Right lobe of liver (tissue), 6 donors: ENCODE results near the gene TXLNA. TPM values are rescaled to one million over a fixed set of nuclear protein-coding genes. Genes with fewer than 3 reads are reported as not detected.
"Not testable (repeated sequence)": the region's sequence is repeated elsewhere in the genome, so short reads cannot be mapped to it uniquely, and the experiment has no call there.

ENCODE experiments used
- ATAC-seq, 4 donors: fragments of 200-7000 bp; cut with Tn5 transposase; one replicate each; pipeline ENCODE4 v1.9.1; 2020; ENCODE audit warnings: mild to moderate bottlenecking in 4 of 4, moderate library complexity in 4 of 4
- DNase-seq, 3 donors: peaks; one replicate each; pipeline ENCODE4 v3.0.0-alpha.2; 2020
- H3K27ac ChIP-seq, 3 donors: fragments of 200-600 bp; one replicate each; pipeline ENCODE4 v1.8.0; 2022
- H3K27me3 ChIP-seq, 2 donors: fragments of 200-600 bp; one replicate each; pipeline ENCODE4 v1.8.0; 2022
- H3K36me3 ChIP-seq, 4 donors: fragments of 200-600 bp; sonication (generic) in 1 of 4; one replicate each; pipeline versions ENCODE4 v1.5.1 to v1.8.0; 2017 to 2022; ENCODE audit warnings: control low read depth in 1 of 4
- H3K4me1 ChIP-seq, 4 donors: fragments of 200-600 bp; sonication (generic) in 1 of 4; one replicate each; pipeline versions ENCODE4 v1.5.1 to v1.8.0; 2017 to 2022; ENCODE audit warnings: control low read depth in 1 of 4
- H3K4me3 ChIP-seq, 3 donors: fragments of 200-600 bp; one replicate each; pipeline ENCODE4 v1.8.0; 2022
- H3K9me3 ChIP-seq, 4 donors: fragments of 200-600 bp; sonication (generic) in 1 of 4; one replicate each; pipeline versions ENCODE4 v1.5.1 to v1.8.0; 2017 to 2022; ENCODE audit warnings: control low read depth in 1 of 4
- POLR2A ChIP-seq: fragments of 450-650 bp; IDR thresholded peaks from one replicate; pipeline ENCODE4 v1.6.1; 2017; ENCODE audit warnings: antibody characterized with exemption, mild to moderate bottlenecking
- WGBS: methylation state at CpG from one replicate; pipeline ENCODE4 v1.1.6; 2018; ENCODE audit warnings: low coverage, low lambda C conversion rate; ENCODE audit not compliant: insufficient coverage; ENCODE audit errors: missing lambda C conversion rate; 5-methylcytosine and 5-hydroxymethylcytosine counted together
- intact Hi-C, 2 donors: fragments of 100-400 bp; cut with DNase I; formaldehyde crosslinking; loops; one replicate each; pipeline versions ENCODE4 v1.11.2 to v1.14.1; 2022
- total RNA-seq, 6 experiments: library from RNA; depleted of rRNA in 2 of 6; stranded (reverse); fragments of >200 nt in 2 of 6; fragmentation: NEBNext Ultra II Directional in 3 of 6; extraction: Animal tissue kit (Norgen Biotek cat#: 25700) in 3 of 6; gene quantifications; one replicate each; pipeline versions ENCODE4 v1.1.0 to v1.2.4, GENCODE V29; 2016 to 2023
- TF ChIP-seq, protein P1 (sequence below), 4 donors: fragments of 200-600 bp in 3 of 4; fragments of 450-650 bp in 1 of 4; IDR thresholded peaks; one replicate each; pipeline versions ENCODE4 v1.5.1 to v1.8.0; 2016 to 2022; ENCODE audit warnings: antibody characterized with exemption in 4 of 4, mild to moderate bottlenecking in 2 of 4
- donor health status: DM: no; HTN: yes; CAD: no.
- donor health status: DM: no; HTN: no; CAD: no.
- donor health status: DM: no; HTN: no; CAD: no.
- donor health status: DM: no; HTN: yes; CAD: no.
- donor health status: DM: no; HTN: yes; CAD: no.

Gene TXLNA
- total RNA-seq, 6 experiments from 2014 or later = 26.0 to 39.6 (median 33.5) TPM

- Histone ChIP-seq H3K4me3 (no peak overlapping the region), H3K27ac (no peak overlapping the region), H3K36me3 (no peaks in the 10 kb centered on the region), H3K27me3 (no peaks in the 10 kb centered on the region), H3K9me3 (no peaks in the 10 kb centered on the region), H3K4me1 (peaks cover 0 to 10% (median 0%) of the 10 kb centered on the region in 4 donors)
- no peak for TF ChIP-seq POLR2A
- TF ChIP-seq, protein P1, sequence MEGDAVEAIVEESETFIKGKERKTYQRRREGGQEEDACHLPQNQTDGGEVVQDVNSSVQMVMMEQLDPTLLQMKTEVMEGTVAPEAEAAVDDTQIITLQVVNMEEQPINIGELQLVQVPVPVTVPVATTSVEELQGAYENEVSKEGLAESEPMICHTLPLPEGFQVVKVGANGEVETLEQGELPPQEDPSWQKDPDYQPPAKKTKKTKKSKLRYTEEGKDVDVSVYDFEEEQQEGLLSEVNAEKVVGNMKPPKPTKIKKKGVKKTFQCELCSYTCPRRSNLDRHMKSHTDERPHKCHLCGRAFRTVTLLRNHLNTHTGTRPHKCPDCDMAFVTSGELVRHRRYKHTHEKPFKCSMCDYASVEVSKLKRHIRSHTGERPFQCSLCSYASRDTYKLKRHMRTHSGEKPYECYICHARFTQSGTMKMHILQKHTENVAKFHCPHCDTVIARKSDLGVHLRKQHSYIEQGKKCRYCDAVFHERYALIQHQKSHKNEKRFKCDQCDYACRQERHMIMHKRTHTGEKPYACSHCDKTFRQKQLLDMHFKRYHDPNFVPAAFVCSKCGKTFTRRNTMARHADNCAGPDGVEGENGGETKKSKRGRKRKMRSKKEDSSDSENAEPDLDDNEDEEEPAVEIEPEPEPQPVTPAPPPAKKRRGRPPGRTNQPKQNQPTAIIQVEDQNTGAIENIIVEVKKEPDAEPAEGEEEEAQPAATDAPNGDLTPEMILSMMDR (IDR thresholded peaks at IDR 0.05) = no peak
- 66% methylated on average over 5 of the region's 6 CpGs for WGBS
- intact Hi-C loops = no loop called here
- DNase-seq = peak in 2 of 3 donors; percentile 57 to 58
- peak; percentile 85 to 94 (median 91) for ATAC-seq
These were observed 36.8 kb upstream of the TXLNA start for GRCh38 chr1:32142446-32143301.

- H3K4me1 ChIP-seq = peaks cover 0 to 10% (median 0%) of the 10 kb centered on the region in 4 donors
- H3K9me3 ChIP-seq, ATAC-seq, H3K36me3 ChIP-seq, H3K27ac ChIP-seq, intact Hi-C loops, DNase-seq, H3K27me3 ChIP-seq, H3K4me3 ChIP-seq: not testable (repeated sequence)
- 93% methylated on average over 4 of the region's 4 CpGs for WGBS
These were observed 36.2 kb upstream of the TXLNA start for GRCh38 chr1:32143302-32143695.

- ATAC-seq (no peak), DNase-seq (no peak)
- WGBS = 100% methylated on average over 3 of the region's 3 CpGs
- H3K27me3 ChIP-seq = no peaks in the 10 kb centered on the region
- H3K9me3 ChIP-seq = no peaks in the 10 kb centered on the region
- H3K27ac ChIP-seq = no peak overlapping the region
- H3K4me1 ChIP-seq = peaks cover 0 to 10% (median 0%) of the 10 kb centered on the region in 4 donors
- no peak for TF ChIP-seq POLR2A
- TF ChIP-seq, protein P1 (IDR thresholded peaks at IDR 0.05) = no peak
- intact Hi-C loops = no loop called here
- H3K36me3 ChIP-seq = no peaks in the 10 kb centered on the region
- H3K4me3 ChIP-seq = no peak overlapping the region
These were observed 35.4 kb upstream of the TXLNA start for GRCh38 chr1:32144033-32144432.

- H3K36me3 ChIP-seq, H3K27me3 ChIP-seq, intact Hi-C loops, H3K9me3 ChIP-seq, H3K27ac ChIP-seq, ATAC-seq, H3K4me3 ChIP-seq, DNase-seq, H3K4me1 ChIP-seq: not testable (repeated sequence)
- 94% methylated on average over 4 of the region's 5 CpGs for WGBS
These were observed 31.7 kb upstream of the TXLNA start for GRCh38 chr1:32147799-32148198.

- DNase-seq (no peak), ATAC-seq (no peak)
- Histone ChIP-seq H3K4me3 (no peak overlapping the region), H3K4me1 (no peaks in the 10 kb centered on the region), H3K27me3 (no peaks in the 10 kb centered on the region), H3K36me3 (peaks cover 0 to 12% (median 4%) of the 10 kb centered on the region in 4 donors), H3K27ac (no peak overlapping the region), H3K9me3 (no peaks in the 10 kb centered on the region)
- TF ChIP-seq, protein P1 (IDR thresholded peaks at IDR 0.05) = no peak
- TF ChIP-seq POLR2A = no peak
- intact Hi-C loops = no loop called here
- WGBS = 93% methylated on average over 9 of the region's 9 CpGs
These were observed 28.6 kb upstream of the TXLNA start for GRCh38 chr1:32150847-32151246.
